IMR-90 (cell line): Measurements from ENCODE around the gene C1QTNF1. TPM values are rescaled to one million over a fixed set of nuclear protein-coding genes. Genes with fewer than 3 reads are reported as not detected.

ENCODE experiments used
- ATAC-seq: fragments of 200-7000 bp; cut with Tn5 transposase; 2 replicates; pipeline ENCODE4 v1.9.1; 2020; ENCODE audit warnings: low read depth, mild to moderate bottlenecking, moderate library complexity
- BruUV-seq: library from RNA; stranded (reverse); fragments of 400-500 nt; replicated peaks from 2 replicates; lab custom pipeline; 2021; lab: Mats Ljungman, UMichigan
- CTCF ChIA-PET: fragments of 300-600 bp; formaldehyde crosslinking; extraction: SDS; loops from one replicate; lab custom pipeline; 2021; ENCODE audit warnings: antibody characterized with exemption; lab: Yijun Ruan, JAX
- POLR2A ChIA-PET: fragments of 300-600 bp; sonication (Branson Sonifier 250); formaldehyde crosslinking; loops from one replicate; lab custom pipeline; 2022; ENCODE audit warnings: antibody characterized with exemption; ENCODE audit not compliant: unreplicated experiment; lab: Charles Lee
- DNase-seq: peaks from one replicate; pipeline ENCODE4 v3.0.0; 2013
- H2AFZ ChIP-seq: replicated peaks from 2 replicates; pipeline ENCODE3; 2013; ENCODE audit warnings: low read length, mild to moderate bottlenecking; ENCODE audit not compliant: poor library complexity
- H2AK5ac ChIP-seq: 2 replicates; pipeline ENCODE4 v1.6.1; 2013; ENCODE audit warnings: low read depth, low read length, inconsistent platforms
- H2AK9ac ChIP-seq: replicated peaks from 2 replicates; pipeline ENCODE3; 2013; ENCODE audit warnings: mild to moderate bottlenecking, low read depth, low read length, moderate library complexity; ENCODE audit not compliant: poor library complexity
- H2BK120ac ChIP-seq: 2 replicates; pipeline ENCODE4 v1.6.1; 2013; ENCODE audit warnings: low read depth, low read length, inconsistent platforms
- H2BK15ac ChIP-seq: 3 replicates; pipeline ENCODE4 v1.6.1; 2013; ENCODE audit warnings: low read depth, low read length, inconsistent platforms
- H2BK20ac ChIP-seq: 2 replicates; pipeline ENCODE4 v1.6.1; 2013; ENCODE audit warnings: low read depth, mild to moderate bottlenecking, inconsistent platforms, low read length, moderate library complexity
- H2BK5ac ChIP-seq: 2 replicates; pipeline ENCODE4 v1.6.1; 2013; ENCODE audit warnings: mild to moderate bottlenecking, low read depth, low read length, inconsistent platforms; ENCODE audit not compliant: poor library complexity, severe bottlenecking
- H3K14ac ChIP-seq: replicated peaks from 2 replicates; pipeline ENCODE4 v1.6.1; 2013; ENCODE audit warnings: low read depth, low read length, inconsistent platforms
- H3K18ac ChIP-seq: 2 replicates; pipeline ENCODE4 v1.6.1; 2013; ENCODE audit warnings: low read depth, low read length, control low read depth
- H3K23ac ChIP-seq: 2 replicates; pipeline ENCODE4 v1.6.1; 2013; ENCODE audit warnings: low read depth, low read length, inconsistent platforms
- H3K27ac ChIP-seq: 2 replicates; pipeline ENCODE4 v1.5.1; 2013; ENCODE audit warnings: mild to moderate bottlenecking, control low read depth, low read length; ENCODE audit not compliant: insufficient read depth
- H3K27me3 ChIP-seq: 2 replicates; pipeline ENCODE4 v1.6.1; 2013; ENCODE audit warnings: low read length; ENCODE audit not compliant: control insufficient read depth, insufficient read depth
- H3K36me3 ChIP-seq: 2 replicates; pipeline ENCODE4 v1.6.1; 2013; ENCODE audit warnings: low read length, mixed read lengths; ENCODE audit not compliant: control insufficient read depth, insufficient read depth
- H3K4ac ChIP-seq: 2 replicates; pipeline ENCODE4 v1.6.1; 2013; ENCODE audit warnings: low read depth, low read length, inconsistent platforms
- H3K4me1 ChIP-seq: 2 replicates; pipeline ENCODE4 v1.6.1; 2013; ENCODE audit warnings: low read length, mixed read lengths; ENCODE audit not compliant: control insufficient read depth, insufficient read depth
- H3K4me2 ChIP-seq: 2 replicates; pipeline ENCODE4 v1.6.1; 2013; ENCODE audit warnings: low read depth, mild to moderate bottlenecking, control low read depth, low read length, moderate library complexity
- H3K4me3 ChIP-seq: 2 replicates; pipeline ENCODE4 v1.5.1; 2013; ENCODE audit warnings: low read depth, mild to moderate bottlenecking, control low read depth, low read length, moderate library complexity; ENCODE audit not compliant: insufficient read depth
- H3K56ac ChIP-seq: 2 replicates; pipeline ENCODE4 v1.6.1; 2013; ENCODE audit warnings: low read length, inconsistent platforms; ENCODE audit not compliant: insufficient read depth; ENCODE audit errors: extremely low read depth
- H3K79me1 ChIP-seq, 2 experiments: 2 replicates each; pipeline ENCODE4 v1.6.1; 2013; ENCODE audit warnings: low read length in 2 of 2, inconsistent platforms in 1 of 2, low read depth in 1 of 2
- H3K9ac ChIP-seq: 2 replicates; pipeline ENCODE4 v1.6.1; 2013; ENCODE audit warnings: low read depth, low read length, control low read depth
- H3K9me1 ChIP-seq: 2 replicates; pipeline ENCODE4 v1.6.1; 2013; ENCODE audit warnings: low read length, inconsistent platforms; ENCODE audit not compliant: insufficient read depth
- H3K9me3 ChIP-seq: 2 replicates; pipeline ENCODE4 v1.6.1; 2013; ENCODE audit warnings: low read length; ENCODE audit not compliant: control insufficient read depth, insufficient read depth
- H4K20me1 ChIP-seq: 2 replicates; pipeline ENCODE4 v1.6.1; 2013; ENCODE audit warnings: low read length, inconsistent platforms; ENCODE audit not compliant: insufficient read depth
- H4K5ac ChIP-seq: 2 replicates; pipeline ENCODE4 v1.6.1; 2013; ENCODE audit warnings: mild to moderate bottlenecking, low read depth, low read length, control low read depth
- H4K8ac ChIP-seq, 2 experiments: 2 replicates each; pipeline ENCODE4 v1.6.1; 2013; ENCODE audit warnings: low read depth in 2 of 2, low read length in 2 of 2, control low read depth in 1 of 2, inconsistent platforms in 1 of 2
- H4K91ac ChIP-seq: 2 replicates; pipeline ENCODE4 v1.6.1; 2013; ENCODE audit warnings: low read depth, low read length, inconsistent platforms; ENCODE audit not compliant: insufficient read depth
- MAZ ChIP-seq: IDR thresholded peaks from 2 replicates; pipeline ENCODE4 v1.6.1; 2012; ENCODE audit warnings: low read depth, mild to moderate bottlenecking, low read length, improper control_type of control experiment, moderate library complexity, borderline replicate concordance
- MXI1 ChIP-seq: IDR thresholded peaks from 2 replicates; pipeline ENCODE4 v1.6.1; 2012; ENCODE audit warnings: low read depth, mild to moderate bottlenecking, low read length, moderate library complexity, borderline replicate concordance
- NFE2L2 ChIP-seq: fragments of 150-350 bp; IDR thresholded peaks from 2 replicates; pipeline ENCODE4 v1.6.1; 2016; ENCODE audit warnings: low read depth, mild to moderate bottlenecking, low read length
- RCOR1 ChIP-seq: IDR thresholded peaks from 2 replicates; pipeline ENCODE4 v1.6.1; 2012; ENCODE audit warnings: mild to moderate bottlenecking, low read length, improper control_type of control experiment; ENCODE audit not compliant: insufficient replicate concordance
- SMC3 ChIP-seq: fragments of 150-350 bp; IDR thresholded peaks from 2 replicates; pipeline ENCODE4 v1.6.1; 2016; ENCODE audit warnings: low read depth, mild to moderate bottlenecking, antibody characterized with exemption, low read length, moderate library complexity
- WGBS, 2 experiments: methylation state at CpG; one replicate each; pipeline versions ENCODE4 v1.1.5 to v1.1.7; 2013; ENCODE audit warnings: missing lambda C conversion rate in 2 of 2; ENCODE audit not compliant: insufficient read length in 1 of 2; ENCODE audit errors: extremely low coverage in 2 of 2; 5-methylcytosine and 5-hydroxymethylcytosine counted together
- dilution Hi-C: fragments of 300-500 bp; cut with HindIII; formaldehyde crosslinking; loops from one replicate; pipeline ENCODE4 v1.14.3; 2018; ENCODE audit warnings: low sequenced_read_pairs; ENCODE audit not compliant: unreplicated experiment
- in situ Hi-C: fragments of 300-500 bp; cut with MboI; formaldehyde crosslinking; loops from 3 replicates; pipeline ENCODE4 v1.14.3; 2019; ENCODE audit warnings: low sequenced_read_pairs, inconsistent platforms, mixed read lengths
- intact Hi-C: fragments of 100-400 bp; cut with micrococcal nuclease; formaldehyde crosslinking; loops from 2 replicates; pipeline ENCODE4 v1.10.0; 2022
- polyA plus RNA-seq, 3 experiments: library from polyadenylated mRNA; depleted of rRNA; stranded (reverse); fragments of >200 nt; gene quantifications; 2 replicates each; pipeline ENCODE4 v1.2.3, GENCODE V29; 2012; ENCODE audit warnings: low replicate concordance in 1 of 3
- total RNA-seq: library from RNA; depleted of rRNA; stranded (reverse); fragments of >200 nt; gene quantifications from 2 replicates; pipeline ENCODE4 v1.2.3, GENCODE V29; 2012
- TF ChIP-seq, protein P1 (sequence below): fragments of 150-350 bp; IDR thresholded peaks from 2 replicates; pipeline ENCODE4 v1.6.1; 2017; ENCODE audit warnings: mild to moderate bottlenecking, antibody characterized with exemption, low read length, low read depth
- TF ChIP-seq, protein P2 (sequence below): conservative IDR thresholded peaks from 2 replicates; pipeline ENCODE4 v1.5.1; 2012; ENCODE audit warnings: mild to moderate bottlenecking, low read depth, low read length, improper control_type of control experiment

The C1QTNF1 gene
- total and polyA plus RNA-seq, 2 of the 4 experiments (the other 2 are of a cell fraction) = 3.4 to 8.4 TPM

DNA sequence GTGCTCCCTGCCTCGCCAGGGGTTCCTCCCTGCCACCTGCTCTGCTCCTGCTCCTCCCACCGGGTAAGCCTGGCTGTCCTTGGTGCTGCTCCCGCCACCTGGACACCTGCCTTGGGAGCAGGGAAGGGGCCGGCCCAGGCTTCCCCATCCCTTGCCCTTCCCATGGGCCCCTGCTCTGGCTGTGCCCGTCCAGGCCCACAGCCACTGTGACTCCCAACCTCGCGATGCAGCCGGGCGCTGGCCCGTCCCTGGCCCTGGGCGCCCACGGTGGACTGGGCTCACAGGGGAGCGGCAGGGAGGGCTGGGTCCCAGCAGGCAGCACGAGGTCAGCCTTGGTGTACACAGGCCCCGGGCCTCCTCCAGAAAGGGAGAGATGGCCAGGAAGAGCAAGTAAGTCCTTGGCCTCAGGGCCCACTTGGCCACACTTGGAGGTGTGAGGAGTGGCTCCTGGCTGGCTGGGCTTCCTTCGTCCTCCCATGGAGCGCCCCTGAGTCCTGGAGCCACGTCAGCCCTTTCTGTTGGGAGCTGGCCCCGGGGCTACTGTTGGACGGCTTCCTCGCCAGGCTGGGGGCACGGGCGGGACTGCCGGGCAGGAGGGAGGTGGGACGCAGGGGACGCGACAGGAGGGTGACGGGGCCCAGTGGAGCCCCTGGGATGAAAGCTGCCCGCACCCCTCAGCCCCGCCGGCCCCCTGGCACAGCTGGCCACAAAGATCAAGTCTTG lies 65.9 kb downstream of the C1QTNF1 start:
- no peak for DNase-seq
- H3K27ac ChIP-seq = no peak overlapping the region
- H4K5ac ChIP-seq = no peak overlapping the region
- H3K23ac ChIP-seq = no peak overlapping the region
- H2BK120ac ChIP-seq = no peak overlapping the region
- no peak overlapping the region for H3K18ac ChIP-seq
- no peak overlapping the region for H2AK5ac ChIP-seq
- POLR2A ChIA-PET = no interaction called here
- no peak overlapping the region for H3K4ac ChIP-seq
- peaks cover 3% of the 10 kb centered on the region; the same call in 1 of the 2 replicates for H3K36me3 ChIP-seq
- no peak overlapping the region for H3K14ac ChIP-seq
- H3K27me3 ChIP-seq = peaks cover 9% of the 10 kb centered on the region
- TF ChIP-seq MAZ = no peak
- TF ChIP-seq, protein P1, sequence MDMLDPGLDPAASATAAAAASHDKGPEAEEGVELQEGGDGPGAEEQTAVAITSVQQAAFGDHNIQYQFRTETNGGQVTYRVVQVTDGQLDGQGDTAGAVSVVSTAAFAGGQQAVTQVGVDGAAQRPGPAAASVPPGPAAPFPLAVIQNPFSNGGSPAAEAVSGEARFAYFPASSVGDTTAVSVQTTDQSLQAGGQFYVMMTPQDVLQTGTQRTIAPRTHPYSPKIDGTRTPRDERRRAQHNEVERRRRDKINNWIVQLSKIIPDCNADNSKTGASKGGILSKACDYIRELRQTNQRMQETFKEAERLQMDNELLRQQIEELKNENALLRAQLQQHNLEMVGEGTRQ = no peak
- TF ChIP-seq, protein P2, sequence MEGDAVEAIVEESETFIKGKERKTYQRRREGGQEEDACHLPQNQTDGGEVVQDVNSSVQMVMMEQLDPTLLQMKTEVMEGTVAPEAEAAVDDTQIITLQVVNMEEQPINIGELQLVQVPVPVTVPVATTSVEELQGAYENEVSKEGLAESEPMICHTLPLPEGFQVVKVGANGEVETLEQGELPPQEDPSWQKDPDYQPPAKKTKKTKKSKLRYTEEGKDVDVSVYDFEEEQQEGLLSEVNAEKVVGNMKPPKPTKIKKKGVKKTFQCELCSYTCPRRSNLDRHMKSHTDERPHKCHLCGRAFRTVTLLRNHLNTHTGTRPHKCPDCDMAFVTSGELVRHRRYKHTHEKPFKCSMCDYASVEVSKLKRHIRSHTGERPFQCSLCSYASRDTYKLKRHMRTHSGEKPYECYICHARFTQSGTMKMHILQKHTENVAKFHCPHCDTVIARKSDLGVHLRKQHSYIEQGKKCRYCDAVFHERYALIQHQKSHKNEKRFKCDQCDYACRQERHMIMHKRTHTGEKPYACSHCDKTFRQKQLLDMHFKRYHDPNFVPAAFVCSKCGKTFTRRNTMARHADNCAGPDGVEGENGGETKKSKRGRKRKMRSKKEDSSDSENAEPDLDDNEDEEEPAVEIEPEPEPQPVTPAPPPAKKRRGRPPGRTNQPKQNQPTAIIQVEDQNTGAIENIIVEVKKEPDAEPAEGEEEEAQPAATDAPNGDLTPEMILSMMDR = no peak
- TF ChIP-seq RCOR1 = no peak
- TF ChIP-seq MXI1 = no peak
- no peak for TF ChIP-seq NFE2L2
- TF ChIP-seq SMC3 = no peak
- H3K9ac ChIP-seq = no peak overlapping the region
- no peaks in the 10 kb centered on the region for H3K4me1 ChIP-seq
- no peak overlapping the region for H3K4me2 ChIP-seq
- in situ Hi-C loops = loop anchor here (10.0 to 25.0 kb wide), 2 partner anchors 305 to 622 kb away; no protein-coding TSS in a partner anchor
- no peak overlapping the region for H2BK20ac ChIP-seq
- no peaks in the 10 kb centered on the region for H3K9me3 ChIP-seq
- H3K4me3 ChIP-seq = no peak overlapping the region
- 68% methylated on average over 16 of the region's 31 CpGs; no CpG with 5 or more reads in 1 of the 2 experiments for WGBS, 2 experiments
- no peaks in the 10 kb centered on the region for H3K9me1 ChIP-seq
- no peak overlapping the region for H4K8ac ChIP-seq
- BruUV-seq = no TSS peak
- H2AFZ ChIP-seq = no peak overlapping the region
- H2BK5ac ChIP-seq = no peak overlapping the region
- CTCF ChIA-PET = interaction anchor here (0.9 to 1.3 kb wide), 2 partner anchors 44 to 303 kb away, joined by 3 read pairs; no protein-coding TSS in a partner anchor
- dilution Hi-C loops = no loop called here
- H2AK9ac ChIP-seq = no peak overlapping the region
- H3K56ac ChIP-seq = no peak overlapping the region
- no peak overlapping the region for H4K91ac ChIP-seq
- no peak overlapping the region for H2BK15ac ChIP-seq
- intact Hi-C loops = no loop called here
- peaks cover 5% of the 10 kb centered on the region; the same call in 1 of the 2 replicates for H4K20me1 ChIP-seq
- no peak for ATAC-seq
- H3K79me1 ChIP-seq = no peaks in the 10 kb centered on the region
